ENCODE measurements around the gene GNAO1.

DNA sequence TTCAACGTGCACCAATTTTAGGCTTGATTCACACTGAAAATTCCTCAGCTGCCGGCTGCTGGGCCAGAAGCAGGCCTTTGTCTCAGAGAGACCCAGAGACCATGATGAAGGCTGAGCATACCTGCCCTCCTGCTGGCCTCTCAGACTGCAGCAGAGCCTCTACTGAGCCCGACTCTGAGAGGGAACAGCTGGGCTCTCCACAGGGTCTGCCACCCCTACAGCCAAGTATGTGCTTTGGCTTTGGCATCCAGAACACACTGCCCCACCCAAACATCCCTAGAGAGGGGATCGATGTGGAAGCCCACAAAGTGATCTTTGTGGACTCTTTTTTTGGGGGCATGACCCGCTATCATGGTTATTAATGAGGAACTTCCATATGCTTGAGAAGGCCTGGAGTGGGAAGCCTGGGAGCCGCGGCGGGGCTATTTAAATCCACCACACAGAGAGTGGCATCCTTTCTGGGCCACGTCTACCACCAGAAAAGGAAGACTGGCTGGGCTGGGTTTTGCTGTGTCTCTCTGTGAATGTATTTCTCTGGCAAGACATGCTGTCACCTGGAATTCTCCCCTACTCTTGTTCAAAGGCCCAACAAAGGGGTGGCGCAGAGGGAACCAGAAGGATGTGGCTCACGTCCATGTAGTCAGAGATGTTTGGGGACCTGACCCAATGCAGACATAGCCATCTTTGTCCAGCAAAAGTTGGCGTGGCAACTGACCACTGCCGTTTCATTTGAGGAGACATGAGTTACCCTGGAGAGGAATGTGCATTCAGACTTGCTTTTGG lies 69.3 kb downstream of the GNAO1 start:
- TF ChIP-seq, protein P1, sequence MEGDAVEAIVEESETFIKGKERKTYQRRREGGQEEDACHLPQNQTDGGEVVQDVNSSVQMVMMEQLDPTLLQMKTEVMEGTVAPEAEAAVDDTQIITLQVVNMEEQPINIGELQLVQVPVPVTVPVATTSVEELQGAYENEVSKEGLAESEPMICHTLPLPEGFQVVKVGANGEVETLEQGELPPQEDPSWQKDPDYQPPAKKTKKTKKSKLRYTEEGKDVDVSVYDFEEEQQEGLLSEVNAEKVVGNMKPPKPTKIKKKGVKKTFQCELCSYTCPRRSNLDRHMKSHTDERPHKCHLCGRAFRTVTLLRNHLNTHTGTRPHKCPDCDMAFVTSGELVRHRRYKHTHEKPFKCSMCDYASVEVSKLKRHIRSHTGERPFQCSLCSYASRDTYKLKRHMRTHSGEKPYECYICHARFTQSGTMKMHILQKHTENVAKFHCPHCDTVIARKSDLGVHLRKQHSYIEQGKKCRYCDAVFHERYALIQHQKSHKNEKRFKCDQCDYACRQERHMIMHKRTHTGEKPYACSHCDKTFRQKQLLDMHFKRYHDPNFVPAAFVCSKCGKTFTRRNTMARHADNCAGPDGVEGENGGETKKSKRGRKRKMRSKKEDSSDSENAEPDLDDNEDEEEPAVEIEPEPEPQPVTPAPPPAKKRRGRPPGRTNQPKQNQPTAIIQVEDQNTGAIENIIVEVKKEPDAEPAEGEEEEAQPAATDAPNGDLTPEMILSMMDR (IDR thresholded peaks at IDR 0.05) = no peak
- no peak for TF ChIP-seq ZFX (IDR thresholded peaks at IDR 0.05; ENCODE audit: borderline replicate concordance)
